Amniotic stem cell (primary cell): ENCODE measurements around the gene CCDC69.

Experiments
- DNase-seq: peaks from one replicate; lab custom pipeline; 2025; lab: John Stamatoyannopoulos, UW

Gene CCDC69

DNA sequence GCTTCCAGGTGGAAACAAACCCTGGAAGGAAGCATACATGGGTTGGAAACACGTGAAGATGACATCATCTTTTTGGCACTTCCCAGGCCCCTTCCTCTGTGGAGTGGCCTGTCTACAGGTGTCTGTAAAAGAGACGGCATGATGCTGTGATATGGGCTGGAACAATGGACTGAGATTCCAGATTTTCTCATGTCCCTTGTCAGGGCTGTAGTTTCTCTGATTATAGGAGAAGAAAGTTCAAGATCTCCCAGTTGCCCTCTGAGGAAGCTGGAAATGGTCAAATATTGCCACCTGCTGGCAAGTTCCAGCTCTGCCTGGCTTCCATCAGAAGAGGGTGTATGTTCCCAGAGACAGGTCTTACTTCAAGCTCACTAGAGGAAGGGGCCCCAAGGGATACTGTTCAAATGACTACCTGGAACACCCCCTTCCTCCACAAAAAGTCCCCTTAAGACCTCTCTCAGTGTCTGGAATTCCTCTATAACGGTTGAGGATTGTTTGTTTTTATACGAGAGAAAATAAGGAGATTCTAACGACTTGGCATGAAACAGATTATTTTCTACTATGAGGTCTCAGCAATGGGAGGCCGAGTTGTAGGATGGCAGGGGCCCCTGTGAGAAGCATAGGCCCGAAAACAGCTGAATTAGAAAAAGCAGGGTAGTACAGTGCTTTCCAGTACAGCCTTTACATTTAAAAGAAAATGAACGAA, 59.1 kb downstream of the CCDC69 start:
- DNase-seq = no peak

DNA sequence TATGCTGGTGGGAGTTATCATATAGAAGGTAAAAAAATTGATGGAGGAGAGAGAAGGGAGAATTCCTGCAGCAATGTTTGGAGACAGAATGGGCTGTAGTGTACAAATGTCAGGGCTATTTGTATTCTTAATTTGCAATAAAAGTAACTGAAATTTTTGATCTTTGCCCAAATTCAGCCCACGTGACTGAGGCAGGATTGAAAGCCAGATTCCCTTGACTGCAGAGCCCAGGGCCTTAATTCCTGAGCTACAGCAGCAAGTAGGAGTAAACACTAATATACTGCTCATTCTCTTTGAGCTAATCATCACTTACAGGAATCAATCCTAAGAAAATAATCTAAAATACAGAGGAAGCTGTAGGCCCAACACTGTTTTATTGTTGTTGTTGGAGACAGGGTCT, 61.1 kb downstream of the CCDC69 start:
- DNase-seq = no peak

DNA sequence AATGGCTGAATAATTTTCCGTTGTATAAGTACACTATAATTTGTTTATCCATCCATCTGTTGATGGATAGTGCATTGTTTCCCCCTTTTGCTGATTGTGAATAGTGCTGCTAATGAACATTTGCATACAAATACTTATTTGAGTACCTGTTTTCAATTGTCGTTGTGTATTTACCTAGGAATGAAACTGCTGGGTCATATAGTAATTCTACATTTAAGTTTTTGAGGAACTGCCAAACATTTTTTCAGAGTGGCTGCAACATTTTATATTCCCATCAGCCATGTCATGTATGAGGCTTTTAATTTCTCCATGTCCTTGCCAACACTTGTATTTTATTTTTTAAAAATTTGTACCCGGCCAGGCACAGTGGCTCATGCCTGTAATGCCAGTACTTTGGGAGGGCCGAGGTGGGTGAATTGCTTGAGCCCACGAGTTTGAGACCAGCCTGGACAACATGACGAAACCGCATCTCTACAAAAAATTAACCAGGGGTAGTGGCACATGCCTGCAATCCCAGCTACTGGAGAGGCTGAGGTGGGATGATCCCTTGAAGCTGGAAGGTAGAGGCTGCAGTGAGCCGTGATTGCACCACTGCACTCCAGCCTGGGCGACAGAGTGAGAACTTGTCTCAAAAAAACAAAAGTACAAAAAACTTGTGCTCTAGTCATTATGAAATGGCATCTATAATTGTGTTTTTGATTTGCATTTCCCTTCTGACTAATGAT, 64.1 kb downstream of the CCDC69 start:
- no peak for DNase-seq

DNA sequence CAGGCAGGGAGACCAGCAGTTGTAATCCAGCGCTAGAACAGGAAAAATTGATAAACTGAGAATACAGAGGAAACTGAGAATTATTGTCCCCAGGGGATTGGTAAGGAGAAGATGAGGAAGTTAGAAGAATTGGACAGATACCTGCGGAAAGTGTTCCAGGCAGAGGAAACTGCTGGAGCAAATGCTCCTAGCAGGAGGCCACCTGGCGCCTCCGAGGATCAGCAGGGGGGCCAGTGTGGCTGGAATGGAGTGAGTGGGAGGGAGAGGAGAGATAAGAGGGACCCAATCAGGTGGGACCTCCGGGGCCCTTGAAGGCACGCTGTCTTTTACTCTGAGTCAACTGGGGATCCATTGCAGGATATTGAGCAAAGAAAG, 65.6 kb downstream of the CCDC69 start:
- no peak for DNase-seq

DNA sequence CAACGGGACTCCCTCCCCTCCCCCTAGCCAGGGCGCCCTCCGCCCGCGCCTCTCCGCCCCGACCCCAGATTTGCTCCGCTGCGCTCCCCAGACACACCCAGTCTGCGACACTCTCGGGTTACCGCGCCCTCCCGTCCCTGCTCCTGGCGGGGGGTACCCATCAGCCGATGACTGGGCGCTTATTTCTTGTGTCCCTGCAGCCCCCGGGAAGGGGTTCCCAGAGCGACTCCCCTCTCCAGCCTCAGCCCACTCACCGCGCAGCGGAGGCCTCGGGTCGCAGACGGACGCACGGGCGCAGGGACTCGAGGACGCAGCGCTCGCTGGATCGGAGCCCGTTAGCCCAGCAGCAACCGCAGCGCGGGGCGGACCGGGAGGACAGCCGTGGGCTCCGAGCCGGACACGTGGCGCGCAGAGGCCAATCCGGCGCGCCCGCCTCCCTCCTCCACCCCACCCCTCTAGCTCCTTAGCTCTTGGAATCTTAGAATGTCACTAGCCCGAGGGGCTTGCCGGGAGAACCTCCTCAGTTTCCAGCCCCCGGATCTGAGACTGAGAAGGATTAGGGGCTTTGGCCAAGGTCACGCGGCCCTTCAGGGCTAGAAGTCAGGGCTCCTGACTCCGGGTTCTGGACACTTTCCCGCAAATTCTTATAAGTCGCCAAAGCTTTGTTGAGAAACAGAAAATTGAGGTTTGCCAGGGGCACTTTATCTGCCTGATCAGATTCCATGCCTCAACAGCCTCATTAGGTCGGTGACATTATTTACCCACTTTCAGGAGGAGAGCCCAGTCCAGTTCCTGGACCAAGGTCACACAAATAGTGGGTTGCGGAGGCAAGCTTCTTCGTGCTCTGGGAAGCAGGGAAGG, 66.2 kb downstream of the CCDC69 start, which contains the start of gene ANXA6:
Gene ANXA6, minus strand, starts transcription at position 354 of the 861 bp plus-strand sequence. CDS start 9,878 bp downstream, outside the sequence.
- DNase-seq = peak; percentile 77

DNA sequence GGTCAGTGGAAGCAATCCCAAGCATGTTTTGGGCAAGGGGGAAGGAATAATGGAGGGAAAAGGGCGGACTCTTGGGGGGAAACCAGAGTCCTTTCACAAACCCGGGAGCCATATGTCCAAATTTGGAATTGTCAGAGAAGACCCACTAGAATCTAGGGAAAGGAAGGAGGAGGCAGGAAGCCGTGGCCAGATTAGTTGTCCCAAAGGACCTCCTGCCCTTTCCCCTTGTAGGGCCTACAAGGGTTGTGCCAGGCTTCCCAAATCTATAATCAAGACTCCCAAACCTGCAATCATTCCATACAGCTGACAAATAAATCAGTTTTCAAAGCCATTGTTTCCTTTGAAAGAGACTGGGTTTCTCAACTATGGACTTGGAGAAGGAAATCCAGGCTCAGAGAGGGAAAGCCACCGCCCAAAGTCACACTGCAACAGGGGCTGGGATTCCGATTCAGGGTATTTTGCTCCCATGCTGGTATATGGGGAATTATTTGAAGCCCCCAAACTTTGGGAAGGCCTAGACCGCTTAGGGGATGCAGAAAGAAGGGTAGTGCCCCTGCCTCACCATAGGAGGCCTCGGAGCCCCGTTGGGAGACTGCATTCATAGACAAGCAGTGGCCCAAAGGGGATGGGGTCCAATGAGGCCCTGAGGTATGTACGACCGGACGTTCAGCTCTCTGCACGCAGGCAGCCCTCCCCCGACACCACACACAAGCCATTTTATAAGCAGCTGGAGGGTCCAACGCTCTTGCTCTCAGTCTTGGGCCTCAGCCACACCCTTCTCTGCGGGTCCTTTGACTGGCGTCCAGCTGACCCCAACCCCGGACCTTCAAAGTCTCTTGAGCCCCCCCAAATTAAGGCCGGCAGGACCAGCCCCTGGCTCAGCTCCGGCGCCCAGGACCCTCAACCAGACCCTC, 67.1 kb downstream of the CCDC69 start:
- no peak for DNase-seq

DNA sequence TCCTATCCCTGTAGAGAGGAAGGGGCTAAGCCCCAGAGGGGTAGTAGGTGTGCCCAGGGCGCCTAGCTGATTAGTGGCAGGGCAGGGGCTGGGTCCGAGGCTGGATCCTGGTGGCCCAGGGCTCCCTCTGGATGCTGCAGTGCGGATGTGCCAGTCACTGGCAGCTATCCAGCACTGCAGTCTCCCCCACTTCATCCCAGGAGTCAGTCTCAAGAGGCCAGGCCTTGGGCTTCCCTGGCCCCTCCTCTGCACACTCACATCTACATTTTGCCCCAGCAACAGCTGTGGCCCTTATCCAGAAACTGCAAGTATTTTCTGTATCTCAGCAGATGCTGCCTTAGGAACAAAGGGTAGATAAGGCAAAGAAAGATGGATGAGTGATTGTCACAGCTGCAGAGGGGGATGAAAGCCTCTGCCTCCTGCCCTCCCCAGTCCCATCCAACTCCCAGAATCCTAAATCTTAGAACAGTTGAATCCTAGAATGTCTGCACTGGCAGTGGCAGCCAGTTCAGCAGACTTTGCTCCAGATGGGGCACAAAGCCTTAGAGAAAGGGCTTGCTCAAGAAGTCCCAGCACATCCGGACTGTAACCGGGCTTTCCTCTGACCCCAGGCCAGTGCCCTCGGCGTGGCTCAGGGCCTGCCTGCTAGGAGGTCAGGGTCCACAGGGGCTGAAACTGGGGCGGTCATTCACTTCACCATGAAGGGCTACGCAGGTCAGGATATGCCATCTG, 68.0 kb downstream of the CCDC69 start:
- peak; percentile 13 for DNase-seq

DNA sequence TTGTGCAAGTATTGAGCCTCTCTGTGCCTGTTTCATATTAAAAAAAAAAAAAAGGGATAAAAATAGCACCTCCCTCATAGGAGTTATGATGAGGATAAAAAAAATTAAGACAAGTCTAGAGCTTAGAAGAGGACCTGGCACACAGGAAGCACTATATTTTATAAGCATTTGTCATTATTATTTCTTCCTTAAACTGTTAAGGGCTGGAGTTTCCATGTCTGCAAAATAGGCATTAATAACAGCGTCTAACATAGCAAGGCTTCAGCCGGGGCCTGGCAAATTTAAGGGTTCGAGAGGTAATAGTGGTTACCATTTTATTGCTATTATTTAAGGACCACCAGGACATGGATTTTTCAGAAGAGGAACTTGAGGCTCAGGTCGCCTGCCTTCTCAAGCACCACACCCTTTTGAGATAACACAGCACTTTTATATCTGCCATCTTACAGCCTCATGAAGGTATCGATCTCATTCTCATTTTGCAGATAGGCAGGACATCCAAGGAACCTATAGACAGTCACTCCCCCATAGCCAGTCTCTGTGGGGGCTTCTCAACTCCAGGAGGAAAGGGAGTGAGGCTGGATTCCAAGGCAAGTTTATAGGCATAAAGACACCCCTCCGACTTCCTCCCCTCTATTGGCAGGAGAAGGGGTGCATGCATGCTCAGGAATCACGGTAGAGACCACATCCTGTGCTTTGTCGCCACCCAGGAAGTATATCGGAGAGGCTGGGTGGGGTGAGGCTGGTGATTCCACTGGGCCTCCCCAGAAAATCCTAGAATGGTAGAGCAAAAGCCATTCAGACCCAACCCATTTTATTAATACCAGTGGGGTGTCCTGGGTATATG, 68.7 kb downstream of the CCDC69 start:
- DNase-seq = no peak

DNA sequence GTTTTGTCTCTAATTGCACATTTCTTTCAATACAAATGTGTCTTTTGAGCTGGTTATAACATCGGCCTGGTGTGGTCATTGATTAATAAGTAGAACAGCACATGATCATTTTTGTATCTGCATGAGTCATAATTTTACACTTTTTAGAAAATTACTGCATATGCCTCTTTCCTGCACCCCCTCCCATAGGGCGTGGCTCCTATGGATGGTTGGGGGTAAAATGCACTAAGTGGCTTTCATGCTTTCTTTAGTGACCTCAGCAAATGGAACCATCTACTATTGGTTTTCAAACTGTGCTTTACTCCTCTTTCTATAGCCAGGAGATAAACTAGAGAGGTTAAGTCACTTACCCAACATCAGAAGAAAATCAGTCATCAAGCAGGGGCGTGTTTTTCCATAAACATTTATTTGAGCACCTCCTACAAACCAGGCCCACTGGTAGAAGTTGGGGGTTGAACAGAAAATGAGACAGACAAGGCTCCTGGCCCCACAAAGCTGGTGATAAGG, 70.1 kb downstream of the CCDC69 start:
- DNase-seq = no peak

DNA sequence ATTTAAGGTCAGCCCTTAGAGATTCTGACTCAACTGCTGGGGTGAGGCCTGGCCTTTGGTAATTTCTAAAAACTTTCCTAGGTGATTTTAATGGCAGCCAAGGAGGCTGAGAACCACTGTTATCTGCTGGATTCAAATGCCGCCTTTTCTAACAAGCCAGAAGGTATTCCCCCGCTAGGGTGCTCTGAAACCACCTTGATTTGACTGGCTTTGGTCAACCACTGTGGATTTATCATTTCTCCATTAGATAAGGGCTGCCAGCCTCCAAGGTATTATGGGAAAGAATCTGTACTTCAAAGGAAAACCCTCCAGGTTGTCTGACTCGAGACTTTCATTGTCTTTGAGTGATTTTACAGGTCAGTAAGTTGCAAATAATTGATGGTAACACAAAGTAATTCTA, 70.6 kb downstream of the CCDC69 start:
- DNase-seq = no peak

DNA sequence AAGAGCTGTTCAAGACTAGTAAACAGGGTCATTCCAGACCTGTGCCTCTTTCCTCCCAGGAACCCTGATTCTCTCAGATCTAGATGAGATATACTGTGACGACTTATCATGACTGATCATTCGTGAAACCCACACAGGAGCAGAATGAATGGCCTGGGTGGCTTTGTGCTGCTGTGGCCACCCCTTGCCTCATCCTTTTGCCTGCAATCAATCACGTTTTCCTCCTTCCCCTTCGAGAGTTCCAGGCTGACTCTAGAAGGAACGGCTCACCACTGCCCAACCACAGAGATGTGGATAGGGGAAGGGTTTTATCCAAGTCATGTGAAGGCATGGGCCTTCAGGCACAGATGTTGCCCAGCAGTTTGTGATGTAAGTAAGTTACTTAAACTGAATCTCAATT, 72.1 kb downstream of the CCDC69 start:
- no peak for DNase-seq

DNA sequence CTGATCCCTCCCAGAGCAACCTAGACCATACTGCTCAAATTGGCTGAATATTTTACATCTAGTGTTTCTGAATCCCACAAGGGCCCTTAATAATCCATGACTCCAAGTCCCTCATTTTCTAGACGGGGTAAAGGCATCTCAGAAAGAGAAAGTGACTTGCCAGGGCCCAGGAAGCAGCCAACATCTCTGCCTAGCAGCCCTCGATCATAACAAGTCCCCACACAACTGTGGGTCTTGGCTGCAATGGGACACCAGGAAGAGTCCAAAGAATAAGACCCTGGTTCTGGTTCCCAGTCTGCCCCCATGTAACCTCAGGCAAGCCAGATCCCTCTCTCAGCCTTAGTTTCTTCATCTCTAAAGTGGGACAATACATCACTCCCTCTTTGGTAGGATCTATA, 72.6 kb downstream of the CCDC69 start:
- DNase-seq = no peak

DNA sequence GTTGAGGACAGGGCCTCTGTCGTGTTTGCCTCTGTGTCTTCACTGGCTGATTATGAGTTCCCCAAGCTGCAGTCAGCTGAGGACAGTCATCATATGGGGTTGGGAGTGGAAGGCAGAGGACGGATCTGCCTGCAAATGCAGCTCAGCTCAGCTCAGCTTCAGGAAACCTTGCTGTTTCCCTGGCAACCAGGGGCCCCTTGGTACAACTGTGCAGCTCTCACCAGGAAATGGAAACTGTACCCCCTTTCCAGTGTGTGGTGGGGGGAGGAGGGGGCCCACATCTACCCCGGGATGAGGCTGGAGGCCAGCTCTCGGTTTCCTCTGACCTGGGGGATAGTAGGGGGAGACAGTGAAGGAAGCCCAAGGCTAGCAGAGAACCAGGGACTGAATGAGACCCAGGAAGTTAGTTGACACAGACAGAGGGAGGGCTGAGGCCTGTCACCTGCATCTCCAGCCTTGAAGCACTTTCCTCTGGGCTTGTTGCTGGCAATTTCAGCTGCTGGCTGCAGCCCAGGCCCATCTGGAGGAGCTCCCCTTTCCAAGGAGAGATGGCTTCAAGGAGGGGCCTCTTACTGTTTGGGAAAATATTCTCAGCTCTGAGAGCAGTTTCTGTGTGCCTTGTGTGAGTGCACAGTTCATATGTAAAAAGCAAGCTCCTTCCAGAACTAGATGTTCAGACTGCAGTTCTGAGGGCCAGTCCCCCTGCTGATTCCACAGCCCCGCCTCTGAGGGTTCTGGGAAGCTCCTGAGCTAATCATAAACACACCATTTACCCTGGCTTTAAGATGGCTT, 73.2 kb downstream of the CCDC69 start:
- no peak for DNase-seq

DNA sequence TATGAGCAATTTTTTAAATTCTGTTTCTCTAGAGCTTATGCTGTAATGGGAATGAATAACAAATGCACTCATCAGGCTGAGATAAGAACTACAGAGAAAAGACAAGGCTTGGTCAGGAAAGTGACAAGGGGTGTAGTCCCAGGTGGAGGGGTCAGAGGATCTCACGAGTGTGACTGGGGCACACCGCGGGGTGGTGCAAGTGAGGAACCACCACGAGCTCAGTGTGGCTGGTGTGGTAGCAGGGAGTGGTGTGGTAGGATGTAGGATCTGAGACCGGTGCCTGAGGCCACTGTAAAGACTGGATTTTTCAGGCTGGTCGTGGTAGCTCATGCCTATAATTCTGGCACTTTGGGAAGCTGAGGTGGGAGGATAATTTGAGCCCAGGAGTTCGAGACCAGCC, 75.3 kb downstream of the CCDC69 start:
- no peak for DNase-seq

DNA sequence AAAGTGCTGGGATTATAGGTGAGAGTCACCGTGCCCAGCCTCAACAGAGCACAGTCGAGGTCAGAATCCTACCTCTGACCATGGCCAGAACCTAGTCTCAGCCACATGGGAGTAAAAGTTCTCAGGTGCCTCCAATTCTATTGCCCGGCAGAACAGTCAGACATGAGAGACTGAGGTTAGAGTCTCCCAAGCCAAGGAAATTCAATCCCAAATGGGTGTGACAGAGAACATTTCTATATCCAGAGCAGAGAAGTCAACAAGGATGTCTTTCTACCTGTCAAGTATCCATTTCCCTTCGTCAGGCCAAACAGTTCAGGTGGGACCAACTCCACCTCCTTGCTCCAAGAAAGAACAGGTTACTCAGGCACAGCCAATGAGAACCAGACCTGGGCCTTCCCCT, 76.9 kb downstream of the CCDC69 start:
- no peak for DNase-seq

DNA sequence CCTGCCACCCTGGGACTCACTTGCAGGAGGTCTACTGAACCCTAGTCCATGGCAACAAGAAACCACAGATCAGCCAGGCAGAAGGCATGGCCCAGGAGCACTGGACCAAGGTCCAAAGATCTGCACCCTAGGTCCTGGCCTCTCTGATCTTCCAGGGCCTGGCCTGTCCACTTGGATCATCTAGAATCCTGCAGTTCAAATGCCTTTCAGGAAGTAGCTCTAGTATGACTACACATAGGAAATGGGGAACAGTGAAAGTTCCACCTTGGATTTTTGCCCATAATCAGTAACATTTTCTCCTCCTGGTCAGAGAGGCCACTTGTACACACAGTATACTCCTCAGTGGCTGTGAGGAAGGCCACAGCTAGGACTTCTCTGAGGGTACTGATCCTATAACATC, 77.8 kb downstream of the CCDC69 start:
- no peak for DNase-seq

DNA sequence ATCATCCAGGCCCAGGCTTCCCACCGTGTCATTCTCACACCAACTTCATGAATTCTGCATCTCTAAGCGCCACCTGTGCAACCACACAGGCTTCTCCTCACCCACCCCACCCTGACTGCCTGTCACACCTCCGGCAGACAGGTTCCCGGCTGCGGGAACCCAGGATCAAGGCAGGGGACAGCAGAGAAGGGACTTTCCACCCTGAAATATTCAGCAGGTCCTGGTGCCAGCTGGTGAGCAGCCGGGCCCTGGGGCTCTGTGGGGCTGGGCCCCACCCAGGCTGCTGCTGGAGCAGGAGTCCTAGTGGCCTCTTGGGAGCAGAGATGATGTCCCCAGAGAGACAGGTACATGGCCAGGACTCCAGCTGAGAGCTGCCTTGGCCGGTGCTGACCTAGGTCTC, 79.0 kb downstream of the CCDC69 start:
- no peak for DNase-seq

DNA sequence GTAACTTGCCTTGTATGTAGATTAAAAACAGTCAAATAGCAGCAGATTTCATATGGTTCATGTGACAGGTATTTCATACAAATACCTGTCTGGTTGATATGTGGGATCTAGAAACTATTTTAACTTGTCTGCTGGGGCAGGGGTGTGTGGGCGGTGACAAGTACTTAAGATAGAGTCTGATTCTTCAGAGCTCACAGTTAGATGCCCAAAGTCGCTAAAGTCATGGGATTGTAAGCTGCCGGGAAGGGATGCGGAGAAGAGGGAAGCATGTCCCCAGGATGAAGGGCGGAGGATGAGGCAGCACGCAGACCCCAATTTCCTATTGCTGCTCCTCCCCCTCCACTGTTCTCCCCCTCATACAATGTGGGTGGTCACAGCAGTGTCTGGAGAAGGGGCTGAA, 79.6 kb downstream of the CCDC69 start:
- no peak for DNase-seq

DNA sequence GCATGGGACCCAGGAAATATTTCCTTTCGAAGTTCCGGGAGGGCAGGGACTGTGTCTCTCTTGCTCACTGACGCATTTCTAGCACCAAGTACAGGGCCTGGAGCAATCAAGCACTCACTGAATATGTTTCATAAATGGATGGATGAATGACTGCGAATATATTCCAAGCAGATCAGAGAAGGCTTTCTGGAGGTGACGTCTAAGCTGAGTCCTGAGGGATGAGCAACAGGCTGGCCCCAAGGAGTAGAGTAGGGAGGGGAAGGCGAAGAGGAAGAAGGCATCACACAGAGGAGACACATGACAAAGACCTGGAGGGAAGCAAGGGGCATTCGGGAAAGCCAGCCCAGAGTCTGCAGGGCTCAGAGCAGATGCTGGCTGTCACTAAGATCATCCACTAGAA, 80.2 kb downstream of the CCDC69 start:
- DNase-seq = no peak
